GM12878 (cell line): ENCODE data around the gene ZNF772.
"Not testable (repeated sequence)": the region's sequence is repeated elsewhere in the genome, so short reads cannot be mapped to it uniquely, and the experiment has no call there.

Source experiments
- GABPA ChIP-seq: IDR thresholded peaks from 2 replicates; pipeline ENCODE4 v1.6.1; 2014; ENCODE audit warnings: antibody characterized with exemption, low read depth, mild to moderate bottlenecking, inconsistent platforms
- POLR2A ChIP-seq: IDR thresholded peaks from 2 replicates; pipeline ENCODE4 v1.6.1; 2011; ENCODE audit warnings: low read depth, mild to moderate bottlenecking, low read length
- TCF7 ChIP-seq: IDR thresholded peaks from 2 replicates; pipeline ENCODE4 v1.6.1; 2014; ENCODE audit warnings: antibody characterized with exemption, borderline replicate concordance

DNA sequence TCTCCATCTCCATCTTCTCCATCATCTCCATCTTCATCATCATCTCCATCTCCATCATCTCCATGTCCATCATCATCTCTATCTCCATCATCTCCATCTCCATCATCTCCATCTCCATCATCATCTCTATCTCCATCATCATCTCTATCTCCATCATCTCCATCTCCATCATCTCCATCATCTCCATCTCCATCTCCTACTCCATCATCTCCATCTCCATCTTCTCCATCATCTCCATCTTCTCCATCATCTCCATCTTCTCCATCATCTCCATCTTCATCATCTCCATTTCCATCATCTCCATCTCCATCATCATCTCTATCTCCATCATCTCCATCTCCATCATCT, 21.9 kb upstream of the ZNF772 start:
- TF ChIP-seq TCF7, GABPA, POLR2A: not testable (repeated sequence)
